Measurements from ENCODE around the gene TAF11L14.
"Not testable (repeated sequence)": the region's sequence is repeated elsewhere in the genome, so short reads cannot be mapped to it uniquely, and the experiment has no call there.

The TAF11L14 gene

GRCh38 chr5:17634160-17634559, at the start of gene TAF11L14:
Gene TAF11L14 (plus strand): TSS chr5:17634460.
- DNase-seq = no peak

DNA sequence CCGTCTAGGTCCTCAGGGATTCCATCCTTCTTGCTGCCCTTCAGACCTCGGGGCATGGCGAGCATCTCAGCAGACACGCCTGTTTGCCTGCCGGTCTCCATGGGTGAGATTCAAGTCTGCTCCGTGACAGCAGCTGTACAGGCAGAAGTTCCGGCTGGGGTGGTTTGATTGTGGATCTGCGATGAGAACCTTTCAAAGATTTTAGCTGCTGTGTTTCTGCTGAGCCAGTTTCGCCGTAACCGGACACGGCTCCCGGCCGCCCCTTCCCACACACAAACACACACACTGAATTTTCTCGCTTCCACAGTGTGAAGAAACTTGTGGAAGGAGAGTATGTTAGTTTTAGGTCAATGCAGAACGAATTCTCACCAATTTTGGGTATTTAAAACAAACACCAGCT, 48.6 kb upstream of the TAF11L14 start, which contains the start of gene TAF11L7:
TAF11L7 (minus strand) TSS at position 101 of the 400 bp plus-strand sequence.
- DNase-seq = not testable (repeated sequence)

GRCh38 chr5:17590860-17591259, 43.4 kb upstream of the TAF11L14 start, which contains the start of gene TAF11L8:
Gene TAF11L8 (minus strand): TSS chr5:17590960.
- DNase-seq = not testable (repeated sequence)

DNA sequence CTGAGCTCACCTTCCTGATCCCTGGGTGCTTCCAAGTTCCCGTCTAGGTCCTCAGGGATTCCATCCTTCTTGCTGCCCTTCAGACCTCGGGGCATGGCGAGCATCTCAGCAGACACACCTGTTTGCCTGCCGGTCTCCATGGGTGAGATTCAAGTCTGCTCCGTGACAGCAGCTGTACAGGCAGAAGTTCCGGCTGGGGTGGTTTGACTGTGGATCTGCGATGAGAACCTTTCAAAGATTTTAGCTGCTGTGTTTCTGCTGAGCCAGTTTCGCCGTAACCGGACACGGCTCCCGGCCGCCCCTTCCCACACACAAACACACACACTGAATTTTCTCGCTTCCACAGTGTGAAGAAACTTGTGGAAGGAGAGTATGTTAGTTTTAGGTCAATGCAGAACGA, 40.0 kb upstream of the TAF11L14 start, which contains the start of gene TAF11L9:
TAF11L9 (minus strand) TSS at position 140 of the 400 bp plus-strand sequence.
- DNase-seq = not testable (repeated sequence)

- not testable (repeated sequence) for DNase-seq
Observed at GRCh38 chr5:17597728-17598127, 36.5 kb upstream of the TAF11L14 start, which contains the start of gene TAF11L10. Gene TAF11L10 (minus strand): TSS chr5:17597828.

DNA sequence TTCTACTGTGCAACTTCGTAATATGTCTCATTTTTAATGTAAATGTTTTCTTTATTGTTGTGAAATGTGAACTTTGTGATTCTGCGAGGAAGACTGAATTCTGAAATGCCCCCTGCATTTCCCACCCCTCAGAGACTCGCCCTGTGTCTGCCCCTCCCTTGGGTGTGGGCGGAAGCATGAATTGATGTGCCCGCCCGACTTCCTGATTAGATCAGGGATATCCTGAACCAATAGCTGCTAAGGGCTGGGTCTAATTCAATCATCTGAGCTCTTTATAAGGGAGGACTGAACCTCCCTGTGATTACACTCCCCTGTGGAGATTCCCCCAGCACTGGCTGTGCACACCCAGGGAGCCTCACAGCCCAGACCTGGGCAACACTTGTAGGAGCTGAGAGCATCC, 30.4 kb upstream of the TAF11L14 start, which contains the start of gene TAF11L11:
TAF11L11 (plus strand) TSS at position 304 of the 400 bp plus-strand sequence.
- DNase-seq = not testable (repeated sequence)

DNA sequence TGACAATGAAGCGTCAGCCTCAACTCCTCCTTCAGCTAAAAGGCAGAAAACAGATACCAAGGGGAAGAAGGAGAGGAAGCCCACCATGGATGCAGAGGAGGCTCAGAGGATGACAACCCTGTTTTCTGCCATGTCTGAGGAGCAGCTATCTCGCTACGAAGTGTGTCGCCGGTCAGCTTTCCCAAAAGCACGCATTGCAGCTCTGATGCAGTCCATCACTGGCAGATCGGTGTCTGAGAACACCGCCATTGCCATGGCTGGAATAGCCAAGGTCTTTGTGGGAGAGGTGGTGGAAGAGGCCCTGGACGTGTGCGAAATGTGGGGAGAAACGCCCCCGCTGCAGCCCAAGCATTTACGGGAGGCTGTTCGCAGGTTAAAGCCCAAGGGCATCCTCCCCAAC, 29.3 kb upstream of the TAF11L14 start:
- DNase-seq = no peak

GRCh38 chr5:17607461-17607860, 26.8 kb upstream of the TAF11L14 start:
- not testable (repeated sequence) for DNase-seq

DNA sequence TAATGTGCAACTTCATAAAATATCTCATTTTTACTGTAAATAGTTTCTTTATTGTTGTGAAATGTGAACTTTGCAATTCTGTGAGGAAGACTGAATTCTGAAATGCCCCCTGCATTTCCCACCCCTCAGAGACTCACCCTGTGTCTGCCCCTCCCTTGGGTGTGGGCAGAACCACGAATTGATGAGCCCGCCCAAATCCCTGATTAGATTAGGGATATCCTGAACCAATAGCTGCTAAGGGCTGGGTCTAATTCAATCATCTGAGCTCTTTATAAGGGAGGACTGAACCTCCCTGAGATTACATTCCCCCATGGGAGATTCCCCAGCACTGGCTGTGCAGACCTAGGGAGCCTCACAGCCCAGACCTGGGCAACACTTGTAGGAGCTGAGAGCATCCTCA, 24.2 kb upstream of the TAF11L14 start, which contains the start of gene TAF11L12:
TAF11L12 (plus strand) TSS at position 301 of the 400 bp plus-strand sequence.
- not testable (repeated sequence) for DNase-seq

- no peak for DNase-seq
Observed at GRCh38 chr5:17614872-17615605, 19.2 kb upstream of the TAF11L14 start.

DNA sequence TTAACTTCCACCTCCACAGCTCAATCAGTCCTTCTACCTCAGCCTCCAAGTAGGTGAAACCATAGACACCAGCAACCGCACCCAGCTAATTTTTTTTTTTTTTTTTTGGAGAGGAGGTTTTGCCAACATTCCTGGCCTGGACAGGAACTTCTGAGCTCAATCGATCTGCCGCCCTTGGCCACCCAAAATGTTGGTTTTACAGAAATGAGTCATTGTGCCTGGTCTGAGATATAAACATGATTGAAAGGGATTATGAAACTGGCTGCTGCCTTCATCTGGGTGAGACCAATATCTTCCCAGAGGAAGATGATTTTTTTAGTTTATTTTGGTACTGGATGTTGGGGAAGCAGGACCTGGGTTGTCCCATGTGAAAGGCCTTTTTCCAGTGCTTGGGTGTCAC, 14.9 kb upstream of the TAF11L14 start:
- DNase-seq = no peak

GRCh38 chr5:17620627-17621026, 13.6 kb upstream of the TAF11L14 start:
- DNase-seq = no peak

GRCh38 chr5:17625686-17626085, 8.6 kb upstream of the TAF11L14 start:
- DNase-seq = no peak

GRCh38 chr5:17631788-17632187, 2.5 kb upstream of the TAF11L14 start, which contains the start of gene TAF11L13:
Gene TAF11L13 (plus strand): TSS chr5:17632088.
- not testable (repeated sequence) for DNase-seq

DNA sequence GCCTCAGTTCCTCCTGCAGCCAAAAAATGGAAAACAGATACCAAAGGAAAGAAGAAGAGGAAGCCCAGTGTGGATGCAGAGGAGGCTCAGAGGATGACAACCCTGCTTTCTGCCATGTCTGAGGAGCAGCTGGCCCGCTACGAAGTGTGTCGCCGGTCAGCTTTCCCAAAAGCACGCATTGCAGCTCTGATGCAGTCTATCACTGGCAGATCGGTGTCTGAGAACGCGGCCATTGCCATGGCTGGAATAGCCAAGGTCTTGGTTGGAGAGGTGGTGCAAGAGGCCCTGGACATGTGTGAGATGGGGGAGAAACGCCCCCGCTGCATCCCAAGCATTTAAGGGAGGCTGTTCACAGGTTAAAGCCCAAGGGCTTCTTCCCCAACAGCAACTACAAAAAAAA, 15.0 kb downstream of the TAF11L14 start:
- not testable (repeated sequence) for DNase-seq

- DNase-seq = not testable (repeated sequence)
Observed at GRCh38 chr5:17655201-17655759, 21.0 kb downstream of the TAF11L14 start.

DNA sequence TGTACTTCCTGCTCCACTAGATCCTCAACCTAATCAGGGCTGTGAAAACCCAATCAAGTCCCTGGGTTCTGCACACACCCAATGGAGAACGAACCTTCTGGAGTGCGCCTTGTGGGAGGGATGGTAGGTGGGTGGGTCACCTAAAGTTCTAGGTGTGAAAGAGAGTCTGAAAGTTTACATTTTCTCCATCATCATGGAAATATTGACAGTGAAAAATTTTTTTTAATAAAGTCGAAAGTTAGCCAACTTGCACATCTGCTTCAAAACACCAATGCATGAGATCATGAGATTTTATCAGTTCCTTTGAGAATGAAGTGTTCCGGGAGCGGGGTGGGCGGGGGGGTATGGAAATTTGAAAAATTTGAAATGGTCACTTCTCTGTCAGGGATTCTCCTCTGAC, 21.7 kb downstream of the TAF11L14 start:
- DNase-seq = no peak

DNA sequence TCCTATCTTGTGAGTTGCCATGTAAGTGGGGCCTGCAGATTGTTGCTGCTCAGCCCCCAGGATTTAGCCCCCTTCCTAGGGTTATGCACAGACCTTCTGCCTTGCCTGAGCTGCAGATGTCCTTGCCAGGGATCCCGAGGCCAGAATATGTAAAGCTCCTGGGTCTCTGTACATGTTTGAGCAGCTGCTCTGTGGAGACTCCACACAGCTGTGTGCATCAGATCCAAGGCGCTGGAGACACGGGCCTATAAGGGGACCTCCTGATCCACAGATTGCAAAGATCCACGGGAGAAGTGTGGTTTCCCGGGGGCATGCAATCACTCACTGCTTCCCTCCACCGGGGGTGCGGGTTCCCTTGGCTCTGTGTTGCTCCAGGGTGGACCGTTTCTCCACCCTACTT, 28.9 kb downstream of the TAF11L14 start:
- no peak for DNase-seq

- no peak for DNase-seq
Observed at GRCh38 chr5:17665836-17666235, 31.6 kb downstream of the TAF11L14 start.

GRCh38 chr5:17666726-17667235, 32.5 kb downstream of the TAF11L14 start:
- DNase-seq = no peak

GRCh38 chr5:17670353-17670752, 36.1 kb downstream of the TAF11L14 start:
- no peak for DNase-seq

- no peak for DNase-seq
Observed at GRCh38 chr5:17678751-17679324, 44.6 kb downstream of the TAF11L14 start.

- no peak for DNase-seq
Observed at GRCh38 chr5:17679597-17680203, 45.4 kb downstream of the TAF11L14 start.
